Right lobe of liver (tissue), 4 donors: ENCODE results near the gene E2F8.

Experiments used
- POLR2A ChIP-seq: fragments of 450-650 bp; IDR thresholded peaks from one replicate; pipeline ENCODE4 v1.6.1; 2017; ENCODE audit warnings: antibody characterized with exemption, mild to moderate bottlenecking
- TF ChIP-seq, protein P1 (sequence below), 4 donors: fragments of 200-600 bp in 3 of 4; fragments of 450-650 bp in 1 of 4; IDR thresholded peaks; one replicate each; pipeline versions ENCODE4 v1.5.1 to v1.8.0; 2016 to 2022; ENCODE audit warnings: antibody characterized with exemption in 4 of 4, mild to moderate bottlenecking in 2 of 4
- donor health status: DM: no; HTN: no; CAD: no.
- donor health status: DM: no; HTN: no; CAD: no.
- donor health status: DM: no; HTN: yes; CAD: no.

- TF ChIP-seq, protein P1, sequence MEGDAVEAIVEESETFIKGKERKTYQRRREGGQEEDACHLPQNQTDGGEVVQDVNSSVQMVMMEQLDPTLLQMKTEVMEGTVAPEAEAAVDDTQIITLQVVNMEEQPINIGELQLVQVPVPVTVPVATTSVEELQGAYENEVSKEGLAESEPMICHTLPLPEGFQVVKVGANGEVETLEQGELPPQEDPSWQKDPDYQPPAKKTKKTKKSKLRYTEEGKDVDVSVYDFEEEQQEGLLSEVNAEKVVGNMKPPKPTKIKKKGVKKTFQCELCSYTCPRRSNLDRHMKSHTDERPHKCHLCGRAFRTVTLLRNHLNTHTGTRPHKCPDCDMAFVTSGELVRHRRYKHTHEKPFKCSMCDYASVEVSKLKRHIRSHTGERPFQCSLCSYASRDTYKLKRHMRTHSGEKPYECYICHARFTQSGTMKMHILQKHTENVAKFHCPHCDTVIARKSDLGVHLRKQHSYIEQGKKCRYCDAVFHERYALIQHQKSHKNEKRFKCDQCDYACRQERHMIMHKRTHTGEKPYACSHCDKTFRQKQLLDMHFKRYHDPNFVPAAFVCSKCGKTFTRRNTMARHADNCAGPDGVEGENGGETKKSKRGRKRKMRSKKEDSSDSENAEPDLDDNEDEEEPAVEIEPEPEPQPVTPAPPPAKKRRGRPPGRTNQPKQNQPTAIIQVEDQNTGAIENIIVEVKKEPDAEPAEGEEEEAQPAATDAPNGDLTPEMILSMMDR (IDR thresholded peaks at IDR 0.05) = no peak
- TF ChIP-seq POLR2A = no peak
Observed at GRCh38 chr11:19242179-19242932, 1.6 kb upstream of the E2F8 start.
